Testis (tissue), 3 donors: ENCODE measurements around the gene EIF4B. TPM values are rescaled to one million over a fixed set of nuclear protein-coding genes. Genes with fewer than 3 reads are reported as not detected.
"Not testable (repeated sequence)": the region's sequence is repeated elsewhere in the genome, so short reads cannot be mapped to it uniquely, and the experiment has no call there.

Source experiments
- DNase-seq: peaks from one replicate; pipeline ENCODE4 v3.0.0-alpha.2; 2019
- H3K27ac ChIP-seq, 2 donors: fragments of 200-600 bp; sonication (generic); one replicate each; pipeline ENCODE4 v1.5.1; 2019
- H3K27me3 ChIP-seq: fragments of 200-600 bp; sonication (generic); one replicate; pipeline ENCODE4 v1.5.1; 2019
- H3K36me3 ChIP-seq: fragments of 200-600 bp; sonication (generic); one replicate; pipeline ENCODE4 v1.5.1; 2017; ENCODE audit warnings: low read depth; ENCODE audit errors: missing control alignments
- H3K4me1 ChIP-seq: fragments of 200-600 bp; sonication (generic); one replicate; pipeline ENCODE4 v1.5.1; 2019
- H3K4me3 ChIP-seq, 2 donors: fragments of 200-600 bp; sonication (generic); one replicate each; pipeline ENCODE4 v1.5.1; 2017 to 2019
- H3K9me3 ChIP-seq: fragments of 200-600 bp; sonication (generic); one replicate; pipeline ENCODE4 v1.5.1; 2017
- POLR2A ChIP-seq: fragments of 450-650 bp; IDR thresholded peaks from one replicate; pipeline ENCODE4 v1.6.1; 2017; ENCODE audit warnings: antibody characterized with exemption, mild to moderate bottlenecking, moderate library complexity
- WGBS, 2 donors: methylation state at CpG; one replicate each; pipeline ENCODE4 v1.1.5; 2018; 5-methylcytosine and 5-hydroxymethylcytosine counted together
- intact Hi-C: fragments of 100-400 bp; cut with DNase I; formaldehyde crosslinking; loops from one replicate; pipeline ENCODE4 v1.15.1; 2023; ENCODE audit warnings: low total_unique reads
- polyA plus RNA-seq: library from polyadenylated mRNA; stranded (reverse); fragments of 350-450 nt; fragmentation: Illumina TruSeq; extraction: RNeasy Lipid Tissue Mini Kit (QIAGEN cat#74804); gene quantifications from one replicate; pipeline ENCODE4 v1.2.3, GENCODE V29; 2014; ENCODE audit warnings: low read depth, low replicate concordance; ENCODE audit not compliant: insufficient read depth
- total RNA-seq, 2 donors: library from RNA; depleted of rRNA; stranded (reverse); fragments of >200 nt; gene quantifications; one replicate each; pipeline ENCODE4 v1.2.3, GENCODE V29; 2016
- TF ChIP-seq, protein P1 (sequence below), 3 experiments: fragments of 450-650 bp in 2 of 3; fragments of 200-600 bp in 1 of 3; sonication (generic) in 1 of 3; IDR thresholded peaks; one replicate each; pipeline ENCODE4 v1.5.1; 2016 to 2019; ENCODE audit warnings: antibody characterized with exemption in 3 of 3, mild to moderate bottlenecking in 2 of 3, moderate library complexity in 1 of 3

Gene EIF4B
- total and polyA plus RNA-seq, 3 donors from 2014 or later = 219 to 305 (median 249) TPM

DNA sequence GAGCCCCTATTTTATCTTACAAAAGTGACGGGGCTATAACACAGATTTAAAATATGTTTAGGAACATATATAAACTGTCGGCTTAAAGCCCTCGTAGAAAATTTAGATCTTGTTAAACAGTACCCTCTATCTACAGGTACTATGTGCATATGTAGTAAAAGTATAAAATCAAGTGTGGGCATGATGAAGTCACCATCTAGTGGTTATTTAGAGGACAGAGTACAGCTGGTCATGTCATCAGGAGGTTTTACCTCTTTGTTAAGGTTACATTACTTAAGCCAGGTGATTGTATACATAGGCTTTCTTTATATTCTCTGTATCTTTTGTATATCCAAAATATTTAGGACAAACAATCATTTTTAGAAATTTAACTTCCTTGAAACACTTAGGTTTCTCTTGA is 25.4 kb downstream of the EIF4B start:
- TF ChIP-seq, protein P1, sequence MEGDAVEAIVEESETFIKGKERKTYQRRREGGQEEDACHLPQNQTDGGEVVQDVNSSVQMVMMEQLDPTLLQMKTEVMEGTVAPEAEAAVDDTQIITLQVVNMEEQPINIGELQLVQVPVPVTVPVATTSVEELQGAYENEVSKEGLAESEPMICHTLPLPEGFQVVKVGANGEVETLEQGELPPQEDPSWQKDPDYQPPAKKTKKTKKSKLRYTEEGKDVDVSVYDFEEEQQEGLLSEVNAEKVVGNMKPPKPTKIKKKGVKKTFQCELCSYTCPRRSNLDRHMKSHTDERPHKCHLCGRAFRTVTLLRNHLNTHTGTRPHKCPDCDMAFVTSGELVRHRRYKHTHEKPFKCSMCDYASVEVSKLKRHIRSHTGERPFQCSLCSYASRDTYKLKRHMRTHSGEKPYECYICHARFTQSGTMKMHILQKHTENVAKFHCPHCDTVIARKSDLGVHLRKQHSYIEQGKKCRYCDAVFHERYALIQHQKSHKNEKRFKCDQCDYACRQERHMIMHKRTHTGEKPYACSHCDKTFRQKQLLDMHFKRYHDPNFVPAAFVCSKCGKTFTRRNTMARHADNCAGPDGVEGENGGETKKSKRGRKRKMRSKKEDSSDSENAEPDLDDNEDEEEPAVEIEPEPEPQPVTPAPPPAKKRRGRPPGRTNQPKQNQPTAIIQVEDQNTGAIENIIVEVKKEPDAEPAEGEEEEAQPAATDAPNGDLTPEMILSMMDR (IDR thresholded peaks at IDR 0.05) = no peak
- TF ChIP-seq POLR2A = no peak
- Histone ChIP-seq H3K4me1 (no peaks in the 10 kb centered on the region), H3K4me3 (no peak overlapping the region), H3K27me3 (no peaks in the 10 kb centered on the region), H3K9me3 (no peaks in the 10 kb centered on the region), H3K36me3 (no peaks in the 10 kb centered on the region), H3K27ac (no peak overlapping the region)
- DNase-seq = no peak
- WGBS, 2 donors = 90 to 96% methylated on average over 3 of the region's 3 CpGs
- intact Hi-C loops = no loop called here

DNA sequence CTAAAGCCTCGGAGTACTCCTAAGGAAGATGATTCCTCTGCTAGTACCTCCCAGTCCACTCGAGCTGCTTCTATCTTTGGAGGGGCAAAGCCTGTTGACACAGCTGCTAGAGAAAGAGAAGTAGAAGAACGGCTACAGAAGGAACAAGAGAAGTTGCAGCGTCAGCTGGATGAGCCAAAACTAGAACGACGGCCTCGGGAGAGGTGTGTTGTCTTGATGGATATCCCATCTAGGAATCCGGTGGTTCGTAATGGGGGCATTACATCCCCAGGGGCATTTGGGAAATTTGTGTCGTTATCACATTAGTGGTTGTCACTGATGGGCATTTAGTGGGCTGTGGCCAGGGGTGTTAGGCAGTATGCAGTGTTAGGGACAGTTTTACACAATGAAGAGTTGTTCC is 27.6 kb downstream of the EIF4B start:
- DNase-seq, H3K36me3 ChIP-seq, H3K9me3 ChIP-seq, H3K27me3 ChIP-seq, intact Hi-C loops, H3K27ac ChIP-seq, H3K4me1 ChIP-seq, H3K4me3 ChIP-seq: not testable (repeated sequence)
- 81% methylated on average over 10 of the region's 10 CpGs for WGBS, 2 donors

DNA sequence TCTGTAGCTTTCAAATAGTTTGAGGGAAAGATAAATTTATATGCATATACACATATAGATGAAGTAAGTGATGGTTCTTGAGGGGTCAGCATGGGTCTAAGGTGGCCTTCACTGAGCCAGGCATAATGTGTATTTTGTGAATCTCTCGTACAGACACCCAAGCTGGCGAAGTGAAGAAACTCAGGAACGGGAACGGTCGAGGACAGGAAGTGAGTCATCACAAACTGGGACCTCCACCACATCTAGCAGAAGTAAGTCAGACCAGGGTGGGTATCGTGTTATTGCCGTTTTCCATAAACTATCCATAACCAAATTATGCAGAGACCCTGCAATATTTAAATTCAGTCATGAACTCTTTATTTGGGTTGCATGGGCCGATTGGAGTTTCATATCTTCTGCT is 28.2 kb downstream of the EIF4B start:
- Histone ChIP-seq H3K4me1 (peaks cover 9% of the 10 kb centered on the region), H3K27me3 (no peaks in the 10 kb centered on the region), H3K27ac (no peak overlapping the region), H3K36me3 (no peaks in the 10 kb centered on the region), H3K4me3 (no peak overlapping the region), H3K9me3 (no peaks in the 10 kb centered on the region)
- TF ChIP-seq POLR2A = no peak
- TF ChIP-seq, protein P1 (IDR thresholded peaks at IDR 0.05) = no peak
- intact Hi-C loops = no loop called here
- WGBS, 2 donors = 77 to 86% methylated on average over 8 of the region's 8 CpGs
- no peak for DNase-seq

DNA sequence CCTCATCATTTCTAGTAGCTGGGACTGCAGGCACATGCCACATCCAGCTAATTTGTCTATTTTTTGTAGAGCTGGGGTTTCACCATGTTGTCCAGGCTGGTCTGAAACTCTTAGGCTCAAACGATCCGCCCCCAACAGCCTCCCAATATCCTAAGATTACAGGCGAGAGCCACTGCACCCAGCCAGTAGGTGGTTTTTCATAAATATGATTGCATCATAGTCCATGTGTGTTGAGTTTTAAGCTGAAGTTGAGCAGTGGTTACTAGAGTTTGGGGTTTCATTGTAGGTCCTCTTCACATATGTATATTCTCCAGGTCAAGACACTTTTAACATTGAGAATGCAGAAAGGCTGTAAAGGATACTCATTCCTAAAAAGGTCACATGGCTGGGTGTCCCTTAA is 30.5 kb downstream of the EIF4B start:
- 84 to 88% methylated on average over 3 of the region's 3 CpGs for WGBS, 2 donors
- Histone ChIP-seq H3K27me3 (no peaks in the 10 kb centered on the region), H3K36me3 (no peaks in the 10 kb centered on the region), H3K4me1 (peaks cover 9% of the 10 kb centered on the region), H3K4me3 (no peak overlapping the region), H3K9me3 (no peaks in the 10 kb centered on the region), H3K27ac (no peak overlapping the region)
- intact Hi-C loops = no loop called here
- DNase-seq = no peak
- TF ChIP-seq, protein P1 (IDR thresholded peaks at IDR 0.05) = no peak
- TF ChIP-seq POLR2A = no peak

DNA sequence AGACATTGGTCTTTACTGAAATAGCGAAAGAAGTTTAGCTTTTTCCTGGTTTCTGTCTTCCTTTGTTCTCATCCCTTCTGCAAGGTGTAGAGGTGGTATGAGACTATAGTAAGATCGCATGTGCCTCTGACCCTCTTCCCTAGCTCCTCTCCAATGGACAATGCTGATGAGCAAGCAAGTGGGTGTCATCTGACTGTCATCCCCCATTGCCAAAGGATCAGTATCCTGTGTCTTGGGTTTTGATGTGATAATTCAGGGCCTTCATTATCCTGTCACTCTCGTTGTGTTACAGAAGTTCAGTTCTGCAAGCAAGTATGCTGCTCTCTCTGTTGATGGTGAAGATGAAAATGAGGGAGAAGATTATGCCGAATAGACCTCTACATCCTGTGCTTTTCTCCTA is 33.6 kb downstream of the EIF4B start:
- H3K27ac ChIP-seq = no peak overlapping the region
- WGBS, 2 donors = 82 to 83% methylated on average over 4 of the region's 4 CpGs
- H3K9me3 ChIP-seq = no peaks in the 10 kb centered on the region
- no peaks in the 10 kb centered on the region for H3K36me3 ChIP-seq
- no peaks in the 10 kb centered on the region for H3K27me3 ChIP-seq
- intact Hi-C loops = no loop called here
- TF ChIP-seq POLR2A = no peak
- TF ChIP-seq, protein P1 (IDR thresholded peaks at IDR 0.05) = no peak
- peaks cover 19% of the 10 kb centered on the region for H3K4me1 ChIP-seq
- H3K4me3 ChIP-seq = no peak overlapping the region
- no peak for DNase-seq
